Fibroblast of villous mesenchyme (primary cell): ENCODE measurements around the gene ACTR3C. TPM values are rescaled to one million over a fixed set of nuclear protein-coding genes. Genes with fewer than 3 reads are reported as not detected.

Source experiments
- DNase-seq: peaks from one replicate; pipeline ENCODE4 v3.0.0-alpha.2; 2010; ENCODE audit warnings: low read depth
- H3K4me3 ChIP-seq: 2 replicates; pipeline ENCODE4 v1.5.1; 2011; ENCODE audit warnings: low read depth, mild to moderate bottlenecking, low read length
- total RNA-seq: library from RNA; depleted of rRNA; stranded (reverse); fragments of >200 nt; gene quantifications from 2 replicates; pipeline ENCODE4 v1.2.3, GENCODE V29; 2012
- TF ChIP-seq, protein P1 (sequence below): IDR thresholded peaks from 2 replicates; pipeline ENCODE4 v1.5.1; 2012; ENCODE audit warnings: low read depth, mild to moderate bottlenecking, low read length; ENCODE audit not compliant: insufficient read depth

The ACTR3C gene
- total RNA-seq, 1 donor, result 13.4 TPM

DNA sequence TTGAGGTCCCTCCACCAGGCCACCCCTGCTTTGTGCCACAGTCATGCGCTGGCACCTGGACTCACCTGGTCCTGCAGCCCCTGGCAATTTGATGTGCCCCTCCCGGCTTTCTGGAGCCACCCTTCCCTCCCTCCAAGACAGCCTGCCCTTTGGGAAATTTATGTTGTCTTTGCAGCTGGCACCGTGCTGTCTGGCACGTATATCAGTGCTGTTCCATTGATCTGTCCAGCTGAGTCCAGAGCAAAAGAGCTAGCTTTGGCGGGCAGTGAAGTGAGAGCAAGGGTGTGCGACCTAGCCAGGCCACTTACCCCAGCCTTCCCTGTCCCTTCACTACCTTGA, 12.4 kb upstream of the ACTR3C start:
- H3K4me3 ChIP-seq, result no peak overlapping the region
- no peak for DNase-seq
- TF ChIP-seq, protein P1, sequence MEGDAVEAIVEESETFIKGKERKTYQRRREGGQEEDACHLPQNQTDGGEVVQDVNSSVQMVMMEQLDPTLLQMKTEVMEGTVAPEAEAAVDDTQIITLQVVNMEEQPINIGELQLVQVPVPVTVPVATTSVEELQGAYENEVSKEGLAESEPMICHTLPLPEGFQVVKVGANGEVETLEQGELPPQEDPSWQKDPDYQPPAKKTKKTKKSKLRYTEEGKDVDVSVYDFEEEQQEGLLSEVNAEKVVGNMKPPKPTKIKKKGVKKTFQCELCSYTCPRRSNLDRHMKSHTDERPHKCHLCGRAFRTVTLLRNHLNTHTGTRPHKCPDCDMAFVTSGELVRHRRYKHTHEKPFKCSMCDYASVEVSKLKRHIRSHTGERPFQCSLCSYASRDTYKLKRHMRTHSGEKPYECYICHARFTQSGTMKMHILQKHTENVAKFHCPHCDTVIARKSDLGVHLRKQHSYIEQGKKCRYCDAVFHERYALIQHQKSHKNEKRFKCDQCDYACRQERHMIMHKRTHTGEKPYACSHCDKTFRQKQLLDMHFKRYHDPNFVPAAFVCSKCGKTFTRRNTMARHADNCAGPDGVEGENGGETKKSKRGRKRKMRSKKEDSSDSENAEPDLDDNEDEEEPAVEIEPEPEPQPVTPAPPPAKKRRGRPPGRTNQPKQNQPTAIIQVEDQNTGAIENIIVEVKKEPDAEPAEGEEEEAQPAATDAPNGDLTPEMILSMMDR, result no peak

DNA sequence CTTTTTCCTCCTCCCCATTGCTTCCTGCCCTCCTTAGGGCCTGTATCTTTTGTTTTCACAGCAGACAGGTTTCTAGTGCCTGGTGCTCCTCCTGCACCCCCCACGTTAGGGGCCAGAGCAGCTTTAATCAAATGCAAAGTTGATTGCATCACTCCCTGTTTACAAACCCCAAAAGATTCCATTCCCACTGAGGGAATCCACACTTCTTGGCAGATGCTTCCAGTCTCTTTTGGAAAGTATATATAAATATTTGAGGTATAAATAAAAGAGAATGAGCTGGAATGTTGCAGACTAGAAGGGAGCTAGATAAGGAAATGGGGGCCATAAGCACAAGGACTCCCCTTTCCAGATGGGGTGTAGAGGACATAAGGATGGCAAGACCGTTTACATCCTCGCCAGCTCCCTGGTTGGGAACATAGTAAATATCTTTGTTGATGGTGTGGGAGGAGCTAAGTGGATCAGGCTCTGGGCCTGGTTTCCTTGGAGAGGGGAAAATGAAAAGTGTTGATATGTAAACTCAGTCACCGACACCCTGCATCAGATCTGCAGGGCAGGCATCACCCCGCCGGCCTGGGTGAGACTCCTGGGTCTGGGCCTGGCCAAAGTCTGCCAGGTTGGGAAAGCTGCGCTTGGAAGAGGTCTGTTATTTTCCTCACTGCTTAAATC, 11.9 kb upstream of the ACTR3C start:
- H3K4me3 ChIP-seq, result no peak overlapping the region
- TF ChIP-seq, protein P1, result no peak
- DNase-seq, result peak; percentile 90

DNA sequence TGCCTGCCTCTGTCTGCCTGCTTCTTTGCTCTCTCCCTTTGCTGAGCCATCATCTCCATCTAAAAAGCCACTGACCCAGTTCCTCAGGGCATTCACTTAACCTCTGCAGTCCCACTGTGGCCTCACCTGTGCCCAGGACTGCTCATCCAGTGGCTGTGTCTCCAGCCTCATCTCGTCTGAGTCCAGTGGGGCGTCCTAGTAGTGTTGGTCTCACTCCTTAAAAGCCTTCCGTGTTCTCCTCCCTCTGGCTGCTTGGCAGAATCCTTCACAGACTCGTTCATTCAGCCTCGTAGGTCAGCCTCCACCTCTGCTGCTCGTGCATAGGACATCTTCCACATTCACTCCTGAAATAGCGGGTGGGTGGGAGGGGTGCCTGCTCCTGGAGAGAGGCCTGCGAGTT, 10.8 kb upstream of the ACTR3C start:
- H3K4me3 ChIP-seq, result no peak overlapping the region
- DNase-seq, result no peak
- TF ChIP-seq, protein P1, result no peak

DNA sequence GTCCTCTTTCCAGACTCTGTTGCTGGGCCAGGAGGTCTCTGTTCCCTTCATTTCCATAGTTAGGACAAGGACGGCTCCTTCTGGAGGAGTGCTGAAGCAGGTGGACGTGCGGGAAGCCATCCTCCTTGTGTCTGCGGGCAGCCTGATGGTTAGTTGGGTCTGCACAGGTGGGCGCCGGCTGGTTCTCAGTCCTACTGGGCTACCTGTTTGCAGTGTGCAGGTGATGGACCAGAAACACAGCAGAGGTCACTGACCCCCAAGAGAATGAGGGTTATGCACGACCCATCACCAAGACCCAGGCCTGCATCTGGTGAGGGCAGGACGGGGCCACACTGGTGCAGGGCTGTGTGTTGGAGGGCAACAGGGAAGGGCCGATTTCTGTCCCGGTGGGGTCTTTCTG, 10.3 kb upstream of the ACTR3C start:
- H3K4me3 ChIP-seq, result no peak overlapping the region
- TF ChIP-seq, protein P1, result no peak
- no peak for DNase-seq

DNA sequence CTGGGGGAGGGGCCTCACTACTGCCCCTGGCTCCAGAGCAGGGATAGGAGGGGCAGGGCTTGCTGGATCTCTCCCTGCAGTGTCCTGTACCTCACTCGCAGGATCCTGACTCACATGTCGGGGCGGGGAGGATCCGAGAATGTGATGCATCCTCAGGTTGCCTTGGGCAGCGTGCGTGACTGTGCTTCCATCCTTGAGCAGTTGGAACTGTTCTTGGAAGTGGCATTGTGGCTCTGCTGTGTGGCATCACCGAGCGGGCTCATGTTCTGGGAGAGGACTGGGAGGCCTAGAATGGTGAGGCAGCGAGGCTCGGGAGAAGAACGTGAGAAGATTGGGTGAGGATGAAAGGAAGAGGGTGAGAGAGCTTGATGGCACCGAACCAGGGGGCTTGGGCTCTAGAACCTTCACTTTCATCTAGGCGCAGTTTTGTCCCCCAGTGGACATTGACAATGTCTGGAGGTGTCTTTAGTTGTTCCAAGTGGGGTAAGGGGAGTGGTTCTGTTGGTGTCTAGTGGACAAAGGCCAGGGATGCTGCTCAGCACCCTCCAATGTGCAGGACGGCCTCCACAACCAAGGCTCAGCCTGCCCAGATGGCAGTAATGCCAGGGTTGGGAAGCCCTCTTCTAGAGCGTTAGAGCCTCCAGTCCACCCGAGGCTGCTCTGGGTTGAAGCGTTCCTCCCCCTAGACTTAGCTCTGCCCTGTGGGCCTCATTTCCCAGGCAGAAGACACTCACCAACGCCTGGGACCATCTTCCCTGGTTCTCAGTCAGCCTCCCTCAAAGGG, 9.7 kb upstream of the ACTR3C start:
- no peak for DNase-seq
- H3K4me3 ChIP-seq, result no peak overlapping the region
- TF ChIP-seq, protein P1, result no peak

DNA sequence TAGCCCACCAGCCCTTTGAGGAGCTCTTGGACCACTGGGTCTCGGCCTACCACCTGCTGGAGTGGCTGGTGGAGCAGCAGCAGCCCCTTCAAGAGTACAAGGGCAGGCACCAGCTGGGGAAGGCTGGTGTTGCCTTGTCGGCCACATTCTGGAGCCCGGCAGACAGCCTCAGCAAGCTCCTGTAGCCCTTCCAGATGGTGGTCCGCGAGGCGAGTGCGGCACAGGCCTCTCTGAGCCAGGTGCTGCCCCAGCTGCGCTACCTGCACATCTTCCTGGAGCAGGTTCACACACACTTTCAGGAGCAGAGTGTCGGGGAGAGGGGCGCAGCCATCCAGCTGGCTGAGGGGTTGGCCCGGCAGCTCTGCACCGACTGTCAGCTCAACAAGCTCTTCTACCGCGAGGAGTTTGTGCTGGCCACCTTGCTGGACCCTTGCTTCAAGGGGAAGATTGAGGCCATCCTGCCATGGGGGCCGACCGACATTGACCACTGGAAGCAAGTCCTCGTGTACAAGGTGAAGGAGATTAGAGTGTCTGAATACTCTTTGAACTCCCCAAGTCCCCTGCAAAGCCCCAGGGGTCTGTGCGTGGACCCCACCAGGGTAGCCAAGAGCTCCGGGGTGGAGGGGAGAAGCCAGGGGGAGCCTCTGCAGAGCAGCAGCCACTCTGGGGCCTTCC, 7.0 kb upstream of the ACTR3C start:
- no peak overlapping the region for H3K4me3 ChIP-seq
- DNase-seq, result no peak
- TF ChIP-seq, protein P1, result no peak
